K562 (cell line): Measurements from ENCODE around the gene LCLAT1. TPM values are rescaled to one million over a fixed set of nuclear protein-coding genes. Genes with fewer than 3 reads are reported as not detected.

Source experiments
- ATAC-seq: fragments of 200-7000 bp; cut with Tn5 transposase; 3 replicates; pipeline ENCODE4 v1.9.1; 2020; ENCODE audit warnings: moderate library complexity
- BruUV-seq: library from RNA; stranded (reverse); fragments of 400-500 nt; replicated peaks from 2 replicates; lab custom pipeline; 2021; lab: Mats Ljungman, UMichigan
- CTCF ChIA-PET: fragments of 300-600 bp; formaldehyde crosslinking; extraction: SDS; loops from one replicate; lab custom pipeline; 2021; ENCODE audit warnings: low intra/inter-chr PET ratio; lab: Yijun Ruan, JAX
- POLR2A ChIA-PET: fragments of 300-600, 350-650 bp; sonication (Branson Sonifier 250); formaldehyde crosslinking; extraction: SDS; loops from one replicate; lab custom pipeline; 2021; ENCODE audit warnings: antibody characterized with exemption, inconsistent platforms; lab: Yijun Ruan, JAX
- DNase-seq, 4 experiments: peaks; one replicate each; pipeline versions ENCODE4 v3.0.0 to v3.0.0-alpha.2; 2011 to 2018; ENCODE audit warnings: low spot score in 3 of 4, mixed read lengths in 3 of 4; ENCODE audit errors: extremely low read depth in 1 of 4
- FAIRE-seq: peaks from 2 replicates; lab custom pipeline; 2011; peaks lifted over from hg19 to GRCh38; lab: Jason Lieb, UNC
- H2AFZ ChIP-seq: 2 replicates; pipeline ENCODE4 v1.6.0; 2011; ENCODE audit warnings: low read depth, low read length, control low read depth, inconsistent platforms
- H3K27ac ChIP-seq: fragments of 200-600 bp; 3 replicates; pipeline ENCODE4 v1.8.0; 2011; ENCODE audit warnings: low read depth, mild to moderate bottlenecking, control low read depth, inconsistent platforms, low read length, moderate library complexity, mixed read lengths; ENCODE audit errors: extremely low read depth
- H3K27me3 ChIP-seq, 2 experiments: fragments of 300-600 bp in 1 of 2; 2 replicates in 1 of 2; 3 replicates in 1 of 2; pipeline versions ENCODE4 v1.6.0 to v1.8.0; 2011; ENCODE audit warnings: inconsistent platforms in 2 of 2, low read length in 2 of 2, mild to moderate bottlenecking in 1 of 2, mixed read lengths in 1 of 2, moderate library complexity in 1 of 2; ENCODE audit not compliant: control insufficient read depth in 2 of 2, insufficient read depth in 2 of 2
- H3K36me3 ChIP-seq: fragments of 300-600 bp; 3 replicates; pipeline ENCODE4 v1.8.0; 2011; ENCODE audit warnings: mild to moderate bottlenecking, low read length, inconsistent platforms; ENCODE audit not compliant: control insufficient read depth, insufficient read depth
- H3K4me1 ChIP-seq, 2 experiments: fragments of 200-600 bp in 1 of 2; replicated peaks in 1 of 2; 2 replicates in 1 of 2; 3 replicates in 1 of 2; pipeline versions ENCODE4 v1.5.1 to v1.8.0; 2011; ENCODE audit warnings: inconsistent platforms in 2 of 2, low read length in 2 of 2, mild to moderate bottlenecking in 1 of 2, mixed read lengths in 1 of 2, moderate library complexity in 1 of 2; ENCODE audit not compliant: control insufficient read depth in 2 of 2, insufficient read depth in 2 of 2
- H3K4me2 ChIP-seq: 2 replicates; pipeline ENCODE4 v1.6.1; 2011; ENCODE audit warnings: low read length, control low read depth, inconsistent platforms, mixed read lengths; ENCODE audit not compliant: insufficient read depth
- H3K4me3 ChIP-seq: fragments of 200-600 bp; sonication (generic), shearing (Covaris generic); 2 replicates; pipeline ENCODE4 v1.5.1; 2016; ENCODE audit warnings: control low read depth, inconsistent platforms
- H3K79me2 ChIP-seq: fragments of 200-600 bp; 3 replicates; pipeline ENCODE4 v1.8.0; 2011; ENCODE audit warnings: low read length, inconsistent platforms; ENCODE audit not compliant: control insufficient read depth, insufficient read depth
- H3K9ac ChIP-seq, 2 experiments: 2 replicates each; pipeline versions ENCODE4 v1.6.0 to v1.6.1; 2011; ENCODE audit warnings: low read depth in 2 of 2, low read length in 2 of 2, control low read depth in 1 of 2, inconsistent platforms in 1 of 2, mild to moderate bottlenecking in 1 of 2, mixed read lengths in 1 of 2; ENCODE audit not compliant: insufficient read depth in 1 of 2
- H3K9me1 ChIP-seq: one replicate; pipeline ENCODE4 v1.6.0; 2011; ENCODE audit warnings: inconsistent platforms, mild to moderate bottlenecking, low read length, moderate library complexity; ENCODE audit not compliant: control insufficient read depth, insufficient read depth
- H3K9me3 ChIP-seq: replicated peaks from 2 replicates; pipeline ENCODE4 v1.5.1; 2011; ENCODE audit warnings: low read depth, low read length, inconsistent platforms; ENCODE audit not compliant: control insufficient read depth, insufficient read depth
- H4K20me1 ChIP-seq: replicated peaks from 2 replicates; pipeline ENCODE4 v1.6.1; 2011; ENCODE audit warnings: low read length, inconsistent platforms, mixed read lengths; ENCODE audit not compliant: control insufficient read depth, insufficient read depth
- CEBPB ChIP-seq: fragments of 450-650 bp; IDR thresholded peaks from 2 replicates; pipeline ENCODE4 v1.6.1; 2016; ENCODE audit warnings: missing genetic modification characterization, missing compliant biosample characterization
- CEBPG ChIP-seq, 3 experiments: fragments of 200-800 bp in 1 of 3; sonication (Bioruptor generic) in 1 of 3; sonication (generic) in 1 of 3; formaldehyde crosslinking in 1 of 3; IDR thresholded peaks in 2 of 3; conservative IDR thresholded peaks in 1 of 3; 2 replicates each; pipeline versions ENCODE4 v1.6.1 to v1.8.0; 2016 to 2022; ENCODE audit warnings: missing compliant biosample characterization in 2 of 3, missing genetic modification characterization in 2 of 3, mild to moderate bottlenecking in 1 of 3, missing genetic modification reagents in 1 of 3
- L3MBTL2 ChIP-seq: fragments of 450-650 bp; IDR thresholded peaks from 2 replicates; pipeline ENCODE4 v1.6.1; 2016; ENCODE audit warnings: mild to moderate bottlenecking, moderate library complexity
- MECOM ChIP-seq: fragments of 250-450 bp; sonication (Bioruptor Pico); IDR thresholded peaks from 2 replicates; pipeline ENCODE4 v1.8.0; 2022; ENCODE audit warnings: inconsistent platforms
- WGBS: fragments of 100-300 bp; shearing (Covaris generic); methylation state at CpG from one replicate; pipeline ENCODE4 v1.1.6; 2016; ENCODE audit warnings: low coverage, mixed read lengths; ENCODE audit not compliant: insufficient coverage; ENCODE audit errors: missing lambda C conversion rate; 5-methylcytosine and 5-hydroxymethylcytosine counted together
- in situ Hi-C: fragments of 300-500 bp; cut with MboI; formaldehyde crosslinking; loops from 4 replicates; pipeline ENCODE4 v1.15.0; 2018; ENCODE audit warnings: inconsistent platforms, mixed read lengths
- intact Hi-C: fragments of 100-400 bp; cut with micrococcal nuclease; formaldehyde crosslinking; loops from 2 replicates; pipeline ENCODE4 v1.14.2; 2022
- polyA plus RNA-seq, 8 experiments: library from polyadenylated mRNA; depleted of rRNA in 4 of 8; stranded (reverse) in 5 of 8; unstranded in 3 of 8; fragments of >200 nt; fragmentation: Nextera tagmentation in 2 of 8; fragmentation: Illumina TruSeq in 1 of 8; extraction: Ambion mirVana in 2 of 8; extraction: Trizol in 1 of 8; gene quantifications; 2 replicates each; pipeline versions ENCODE4 v1.2.1 to v1.2.3, GENCODE V29; 2011 to 2014; ENCODE audit warnings: inconsistent platforms in 1 of 8, missing spikeins in 1 of 8
- total RNA-seq, 7 experiments: library from RNA; depleted of rRNA in 6 of 7; stranded (reverse); fragments of >200 nt in 6 of 7; fragmentation: Illumina TruSeq in 2 of 7; extraction: Trizol in 2 of 7; gene quantifications; 2 replicates each; pipeline versions ENCODE4 v1.2.1 to v1.2.3, GENCODE V29; 2011 to 2021; ENCODE audit warnings: low replicate concordance in 1 of 7
- TF ChIP-seq, protein P1 (sequence below): sonication (generic); formaldehyde crosslinking; IDR thresholded peaks from 2 replicates; pipeline ENCODE4 v1.5.0; 2020; ENCODE audit warnings: missing genetic modification reagents
- TF ChIP-seq, protein P2 (sequence below): fragments of 450-650 bp; formaldehyde crosslinking; IDR thresholded peaks from 2 replicates; pipeline ENCODE4 v1.4.0; 2020; ENCODE audit warnings: mild to moderate bottlenecking, moderate library complexity

Gene LCLAT1
- total and polyA plus RNA-seq, 9 of the 15 experiments (the other 6 are each of a cell fraction or from before 2014, with no cell fraction given), result 8.9 to 63.3 (median 25.4) TPM

DNA sequence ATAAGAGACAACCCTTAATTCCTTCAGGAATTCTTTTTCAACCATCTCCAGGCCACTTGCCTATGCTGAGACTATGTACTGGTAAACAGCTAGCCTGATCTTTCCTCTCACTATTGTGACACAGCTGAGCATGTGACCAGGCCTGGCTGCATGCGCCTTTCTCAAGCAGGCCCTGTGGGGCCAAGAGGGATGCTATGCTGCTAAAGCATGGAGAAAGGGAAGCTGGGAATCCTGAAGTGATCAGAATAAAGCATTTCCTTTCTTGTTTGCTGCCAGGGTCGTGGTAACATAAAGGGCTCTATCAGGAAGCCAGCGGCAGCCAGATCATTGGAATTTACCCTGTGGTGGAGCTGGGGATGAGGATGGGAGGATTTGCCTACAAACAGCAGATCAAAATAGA, 29.8 kb upstream of the LCLAT1 start:
- TF ChIP-seq CEBPG (CRISPR knock-in tag; IDR thresholded peaks at IDR 0.05), result no peak
- TF ChIP-seq CEBPG (tag; conservative IDR thresholded peaks at IDR 0.05 in 1 of 2, IDR thresholded peaks at IDR 0.05 in 1 of 2), result peak in 1 of 2 experiments; percentile 55; a peak in 1 of 4 replicates
- no peak for TF ChIP-seq MECOM
- 0 out of 2 replicates have a peak, but pooled peaks have one; percentile 29 for TF ChIP-seq CEBPB (tag)
- TF ChIP-seq, protein P1, sequence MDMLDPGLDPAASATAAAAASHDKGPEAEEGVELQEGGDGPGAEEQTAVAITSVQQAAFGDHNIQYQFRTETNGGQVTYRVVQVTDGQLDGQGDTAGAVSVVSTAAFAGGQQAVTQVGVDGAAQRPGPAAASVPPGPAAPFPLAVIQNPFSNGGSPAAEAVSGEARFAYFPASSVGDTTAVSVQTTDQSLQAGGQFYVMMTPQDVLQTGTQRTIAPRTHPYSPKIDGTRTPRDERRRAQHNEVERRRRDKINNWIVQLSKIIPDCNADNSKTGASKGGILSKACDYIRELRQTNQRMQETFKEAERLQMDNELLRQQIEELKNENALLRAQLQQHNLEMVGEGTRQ (CRISPR knock-in tag), result peak; percentile 39; the same call in 1 of the 2 replicates
- peak; percentile 46; the same call in 1 of the 2 replicates for TF ChIP-seq L3MBTL2
- TF ChIP-seq, protein P2, sequence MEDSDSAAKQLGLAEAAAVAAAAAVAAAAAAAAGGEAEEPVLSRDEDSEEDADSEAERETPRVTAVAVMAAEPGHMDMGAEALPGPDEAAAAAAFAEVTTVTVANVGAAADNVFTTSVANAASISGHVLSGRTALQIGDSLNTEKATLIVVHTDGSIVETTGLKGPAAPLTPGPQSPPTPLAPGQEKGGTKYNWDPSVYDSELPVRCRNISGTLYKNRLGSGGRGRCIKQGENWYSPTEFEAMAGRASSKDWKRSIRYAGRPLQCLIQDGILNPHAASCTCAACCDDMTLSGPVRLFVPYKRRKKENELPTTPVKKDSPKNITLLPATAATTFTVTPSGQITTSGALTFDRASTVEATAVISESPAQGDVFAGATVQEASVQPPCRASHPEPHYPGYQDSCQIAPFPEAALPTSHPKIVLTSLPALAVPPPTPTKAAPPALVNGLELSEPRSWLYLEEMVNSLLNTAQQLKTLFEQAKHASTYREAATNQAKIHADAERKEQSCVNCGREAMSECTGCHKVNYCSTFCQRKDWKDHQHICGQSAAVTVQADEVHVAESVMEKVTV (CRISPR knock-in tag), result no peak
- H3K4me1 ChIP-seq, result peaks cover 0 to 13% of the 10 kb centered on the region in 2 experiments; a peak in 2 of 5 replicates
- no peaks in the 10 kb centered on the region for H3K9me3 ChIP-seq
- WGBS, result 56% methylated on average over 3 of the region's 3 CpGs
- H3K9me1 ChIP-seq, result no peaks in the 10 kb centered on the region
- intact Hi-C loops, result no loop called here
- H4K20me1 ChIP-seq, result no peaks in the 10 kb centered on the region
- no peak overlapping the region for H3K27ac ChIP-seq
- CTCF ChIA-PET, result no interaction called here
- no peak overlapping the region; a peak in 1 of 4 replicates for H3K9ac ChIP-seq
- DNase-seq (no peak), FAIRE-seq (no peak), ATAC-seq (no peak)
- POLR2A ChIA-PET, result interaction anchor here (1.2 kb wide), 1 partner anchor 9 kb away, joined by 3 read pairs; no protein-coding TSS in a partner anchor
- no peak overlapping the region for H2AFZ ChIP-seq
- no peak overlapping the region for H3K4me3 ChIP-seq
- no TSS peak for BruUV-seq
- H3K27me3 ChIP-seq, result peaks cover 4 to 6% of the 10 kb centered on the region in 2 experiments; a peak in 3 of 5 replicates
- H3K79me2 ChIP-seq, result no peaks in the 10 kb centered on the region
- H3K4me2 ChIP-seq, result no peak overlapping the region
- H3K36me3 ChIP-seq, result no peaks in the 10 kb centered on the region
- in situ Hi-C loops, result no loop called here
